Liver (tissue), 3 donors: ENCODE measurements around the gene NUBPL.
"Not testable (repeated sequence)": the region's sequence is repeated elsewhere in the genome, so short reads cannot be mapped to it uniquely, and the experiment has no call there.

Experiments used
- CTCF ChIP-seq: fragments of 150-350 bp; IDR thresholded peaks from 2 replicates; pipeline ENCODE4 v1.5.1; 2017; ENCODE audit warnings: improper control_type of control experiment, low read depth, low read length; ENCODE audit not compliant: missing input control
- MAX ChIP-seq: IDR thresholded peaks from 2 replicates; pipeline ENCODE4 v1.6.1; 2016; ENCODE audit warnings: antibody characterized with exemption
- TAF1 ChIP-seq: conservative IDR thresholded peaks from 2 replicates; pipeline ENCODE4 v1.6.1; 2016; ENCODE audit warnings: antibody characterized with exemption, mild to moderate bottlenecking
- YY1 ChIP-seq: IDR thresholded peaks from 2 replicates; pipeline ENCODE4 v1.6.1; 2016; ENCODE audit warnings: antibody characterized with exemption, mild to moderate bottlenecking
- donor health status: healthy.
- donor health status: healthy.

GRCh38 chr14:31620898-31621297 lies 59.7 kb downstream of the NUBPL start:
- TF ChIP-seq YY1, MAX, TAF1, CTCF: not testable (repeated sequence)
